ENCODE data around the gene ZNF629.

Gene ZNF629

GRCh38 chr16:30773826-30774225 lies 13.2 kb downstream of the ZNF629 start:
- no peak for TF ChIP-seq POLR2AphosphoS5 (IDR thresholded peaks at IDR 0.05; ENCODE audit: low read depth, low read length)
- no peak for TF ChIP-seq SIN3A (IDR thresholded peaks at IDR 0.05; ENCODE audit: borderline replicate concordance, insufficient read depth, low read length)
- TF ChIP-seq TAF1 (IDR thresholded peaks at IDR 0.05; ENCODE audit: borderline replicate concordance, insufficient read depth, low read length), result no peak
- no peak for TF ChIP-seq REST (IDR thresholded peaks at IDR 0.05; ENCODE audit: insufficient read depth in 1 of 2, low read depth in 2 of 2, low read length in 2 of 2)
- TF ChIP-seq FOXP2 (optimal IDR thresholded peaks at IDR 0.05; ENCODE audit: borderline replicate concordance, extremely low read depth, extremely low read length, insufficient read depth), result no peak

- TF ChIP-seq REST (IDR thresholded peaks at IDR 0.05; ENCODE audit: insufficient read depth in 1 of 2, low read depth in 2 of 2, low read length in 2 of 2) (no peak), SIN3A (IDR thresholded peaks at IDR 0.05; ENCODE audit: borderline replicate concordance, insufficient read depth, low read length) (no peak), FOXP2 (optimal IDR thresholded peaks at IDR 0.05; ENCODE audit: borderline replicate concordance, extremely low read depth, extremely low read length, insufficient read depth) (no peak), POLR2AphosphoS5 (IDR thresholded peaks at IDR 0.05; ENCODE audit: low read depth, low read length) (no peak), TAF1 (IDR thresholded peaks at IDR 0.05; ENCODE audit: borderline replicate concordance, insufficient read depth, low read length) (no peak)
These were observed 15.3 kb downstream of the ZNF629 start for GRCh38 chr16:30771726-30772125.

GRCh38 chr16:30769379-30770089 lies 17.5 kb downstream of the ZNF629 start:
- no peak for TF ChIP-seq FOXP2 (optimal IDR thresholded peaks at IDR 0.05; ENCODE audit: borderline replicate concordance, extremely low read depth, extremely low read length, insufficient read depth)
- no peak for TF ChIP-seq SIN3A (IDR thresholded peaks at IDR 0.05; ENCODE audit: borderline replicate concordance, insufficient read depth, low read length)

- TF ChIP-seq TAF1 (IDR thresholded peaks at IDR 0.05; ENCODE audit: borderline replicate concordance, insufficient read depth, low read length), result no peak
- no peak for TF ChIP-seq REST (IDR thresholded peaks at IDR 0.05; ENCODE audit: insufficient read depth in 1 of 2, low read depth in 2 of 2, low read length in 2 of 2)
- TF ChIP-seq POLR2AphosphoS5 (IDR thresholded peaks at IDR 0.05; ENCODE audit: low read depth, low read length), result no peak
- no peak for TF ChIP-seq FOXP2 (optimal IDR thresholded peaks at IDR 0.05; ENCODE audit: borderline replicate concordance, extremely low read depth, extremely low read length, insufficient read depth)
- no peak for TF ChIP-seq SIN3A (IDR thresholded peaks at IDR 0.05; ENCODE audit: borderline replicate concordance, insufficient read depth, low read length)
These were observed 18.3 kb downstream of the ZNF629 start for GRCh38 chr16:30768583-30769181.

GRCh38 chr16:30767767-30768465 lies 19.1 kb downstream of the ZNF629 start:
- TF ChIP-seq POLR2AphosphoS5 (IDR thresholded peaks at IDR 0.05; ENCODE audit: low read depth, low read length) (no peak), TAF1 (IDR thresholded peaks at IDR 0.05; ENCODE audit: borderline replicate concordance, insufficient read depth, low read length) (no peak), FOXP2 (optimal IDR thresholded peaks at IDR 0.05; ENCODE audit: borderline replicate concordance, extremely low read depth, extremely low read length, insufficient read depth) (no peak), REST (IDR thresholded peaks at IDR 0.05; ENCODE audit: insufficient read depth in 1 of 2, low read depth in 2 of 2, low read length in 2 of 2) (no peak), SIN3A (IDR thresholded peaks at IDR 0.05; ENCODE audit: borderline replicate concordance, insufficient read depth, low read length) (no peak)

Data from PFSK-1 (cell line).